Measurements from ENCODE around the gene NEK5. TPM values are rescaled to one million over a fixed set of nuclear protein-coding genes. Genes with fewer than 3 reads are reported as not detected.
A peak's percentile ranks its signal among the peaks of the same experiment; 100 is the strongest.

Gene NEK5
- total and polyA plus RNA-seq, 4 donors: 3.0 to 7.6 (median 6.8) TPM

GRCh38 chr13:52147225-52147624, 18.4 kb upstream of the NEK5 start:
- no peaks in the 10 kb centered on the region for H3K4me1 ChIP-seq (ENCODE audit: control insufficient read depth, insufficient read depth, low read length)
- no peaks in the 10 kb centered on the region for H3K9me3 ChIP-seq (ENCODE audit: control insufficient read depth, insufficient read depth, low read length)
- H3K27ac ChIP-seq (ENCODE audit: low read depth, low read length): no peak overlapping the region
- no peak for DNase-seq (ENCODE audit: low read depth in 4 of 6, low spot score in 6 of 6)
- no peak overlapping the region for H3K4me3 ChIP-seq (ENCODE audit: low read depth, low read length)
- WGBS (ENCODE audit: insufficient coverage): no CpG with 5 or more reads among the region's 1 CpG
- no peaks in the 10 kb centered on the region for H3K27me3 ChIP-seq (ENCODE audit: control insufficient read depth, insufficient read depth, low read length)
- peaks cover 9% of the 10 kb centered on the region for H3K36me3 ChIP-seq (ENCODE audit: control insufficient read depth, insufficient read depth, low read length)

DNA sequence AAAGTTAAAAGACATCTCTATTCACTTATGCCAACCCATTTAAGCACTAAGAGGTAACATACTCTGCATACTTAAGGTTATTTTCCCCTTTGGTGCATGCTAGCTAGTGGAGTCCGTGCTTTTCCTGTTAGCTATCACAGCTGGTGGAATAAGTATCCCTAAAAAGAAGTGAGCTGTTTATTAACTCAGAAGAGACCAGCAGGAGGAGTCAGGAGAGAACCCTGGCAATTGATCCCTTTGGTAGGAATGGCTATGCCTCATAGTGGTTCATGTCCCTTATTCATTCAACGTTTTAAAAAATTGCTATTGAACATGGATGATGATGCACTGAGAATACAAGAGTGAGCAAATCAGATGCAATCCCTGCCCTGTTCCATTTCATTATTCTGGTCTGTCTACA, 12.4 kb upstream of the NEK5 start:
- Histone ChIP-seq H3K4me1 (ENCODE audit: control insufficient read depth, insufficient read depth, low read length) (no peaks in the 10 kb centered on the region), H3K4me3 (ENCODE audit: low read depth, low read length) (no peak overlapping the region), H3K36me3 (ENCODE audit: control insufficient read depth, insufficient read depth, low read length) (peaks cover 13% of the 10 kb centered on the region), H3K27ac (ENCODE audit: low read depth, low read length) (no peak overlapping the region), H3K9me3 (ENCODE audit: control insufficient read depth, insufficient read depth, low read length) (no peaks in the 10 kb centered on the region), H3K27me3 (ENCODE audit: control insufficient read depth, insufficient read depth, low read length) (no peaks in the 10 kb centered on the region)
- no peak for DNase-seq (ENCODE audit: low read depth in 4 of 6, low spot score in 6 of 6)
- 80% methylated on average over 1 of the region's 2 CpGs for WGBS (ENCODE audit: insufficient coverage)

- Histone ChIP-seq H3K27me3 (ENCODE audit: control insufficient read depth, insufficient read depth, low read length) (no peaks in the 10 kb centered on the region), H3K27ac (ENCODE audit: low read depth, low read length) (no peak overlapping the region)
- WGBS (ENCODE audit: insufficient coverage): 66% methylated on average over 2 of the region's 3 CpGs
Measured at GRCh38 chr13:52137489-52137888, 8.6 kb upstream of the NEK5 start.

GRCh38 chr13:52136763-52137162, 7.9 kb upstream of the NEK5 start:
- Histone ChIP-seq H3K36me3 (ENCODE audit: control insufficient read depth, insufficient read depth, low read length) (peaks cover 14% of the 10 kb centered on the region), H3K9me3 (ENCODE audit: control insufficient read depth, insufficient read depth, low read length) (no peaks in the 10 kb centered on the region), H3K27ac (ENCODE audit: low read depth, low read length) (no peak overlapping the region), H3K4me1 (ENCODE audit: control insufficient read depth, insufficient read depth, low read length) (no peaks in the 10 kb centered on the region), H3K4me3 (ENCODE audit: low read depth, low read length) (no peak overlapping the region), H3K27me3 (ENCODE audit: control insufficient read depth, insufficient read depth, low read length) (no peaks in the 10 kb centered on the region)
- DNase-seq (ENCODE audit: low read depth in 4 of 6, low spot score in 6 of 6): no peak

More at GRCh38 chr13:52137489-52137888, 8.6 kb upstream of the NEK5 start:
- Histone ChIP-seq H3K4me1 (ENCODE audit: control insufficient read depth, insufficient read depth, low read length) (no peaks in the 10 kb centered on the region), H3K9me3 (ENCODE audit: control insufficient read depth, insufficient read depth, low read length) (no peaks in the 10 kb centered on the region), H3K4me3 (ENCODE audit: low read depth, low read length) (no peak overlapping the region), H3K36me3 (ENCODE audit: control insufficient read depth, insufficient read depth, low read length) (peaks cover 10% of the 10 kb centered on the region)
- no peak for DNase-seq (ENCODE audit: low read depth in 4 of 6, low spot score in 6 of 6)

DNA sequence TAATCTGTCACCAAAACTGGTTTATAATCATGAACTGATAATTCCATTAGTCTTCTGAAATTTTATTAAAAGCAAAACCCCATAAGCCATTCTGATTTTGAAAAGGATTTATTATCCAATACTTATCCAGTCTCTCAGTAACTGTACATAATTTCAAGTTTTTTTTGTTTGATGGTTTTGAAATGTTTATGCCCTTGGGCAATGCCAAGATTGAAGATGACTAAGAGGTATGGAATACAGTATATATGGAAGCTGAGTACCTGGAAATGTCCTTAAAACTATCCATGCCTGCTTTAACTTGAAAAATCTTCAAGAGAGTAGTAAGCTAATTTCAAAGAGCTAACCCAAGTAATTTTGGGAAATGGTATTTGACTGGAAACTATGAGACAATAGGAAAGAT, 1.8 kb upstream of the NEK5 start:
- Histone ChIP-seq H3K36me3 (ENCODE audit: control insufficient read depth, insufficient read depth, low read length) (peaks cover 6% of the 10 kb centered on the region), H3K27me3 (ENCODE audit: control insufficient read depth, insufficient read depth, low read length) (no peaks in the 10 kb centered on the region), H3K27ac (ENCODE audit: low read depth, low read length) (no peak overlapping the region), H3K4me1 (ENCODE audit: control insufficient read depth, insufficient read depth, low read length) (peaks cover 13% of the 10 kb centered on the region), H3K4me3 (ENCODE audit: low read depth, low read length) (no peak overlapping the region), H3K9me3 (ENCODE audit: control insufficient read depth, insufficient read depth, low read length) (no peaks in the 10 kb centered on the region)
- no peak for DNase-seq (ENCODE audit: low read depth in 4 of 6, low spot score in 6 of 6)

DNA sequence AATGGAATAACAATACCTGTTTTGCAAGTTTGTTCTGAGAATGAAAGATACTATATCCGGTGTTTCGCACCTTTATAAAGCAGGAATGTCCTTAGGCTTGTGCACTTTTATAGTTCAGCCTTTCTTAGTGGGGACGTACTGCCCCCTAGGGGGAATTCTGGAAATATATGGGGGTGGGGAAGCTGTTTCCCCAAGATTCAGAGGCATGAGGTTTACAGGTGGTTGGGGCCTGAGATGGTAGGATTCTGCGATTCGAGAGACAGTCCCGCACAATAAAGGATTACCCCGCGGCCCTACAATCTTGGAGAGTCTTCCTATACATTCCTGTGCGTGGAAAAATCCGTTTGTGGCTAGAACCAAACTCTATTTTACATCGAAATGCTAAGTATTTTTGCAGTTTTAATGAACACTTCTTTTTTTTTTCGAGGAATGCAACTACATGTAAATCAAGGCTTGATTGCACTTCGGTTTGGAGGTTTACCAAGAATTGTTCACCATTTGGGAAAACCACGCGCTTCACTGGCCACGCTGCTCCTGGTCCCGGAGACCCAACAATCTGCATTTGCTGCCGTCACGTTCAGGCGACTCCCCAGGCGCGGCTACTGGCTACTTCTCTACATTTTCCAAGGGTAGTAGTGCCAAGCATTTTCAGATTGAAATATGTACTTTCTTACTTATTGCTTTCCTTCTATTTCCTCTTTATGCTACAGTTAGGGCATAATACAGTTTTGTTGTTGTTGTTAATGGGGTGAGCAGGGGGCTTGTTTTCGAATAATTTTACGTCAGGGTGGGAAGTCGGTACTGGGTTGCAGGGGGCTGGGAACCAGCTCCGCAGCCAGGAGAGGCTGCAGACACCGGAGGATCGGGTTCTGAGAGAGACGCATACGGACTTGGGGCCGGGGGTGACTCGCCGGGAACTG, 830 bp downstream of the NEK5 start:
- Histone ChIP-seq H3K27ac (ENCODE audit: low read depth, low read length) (peak overlapping the region; percentile 52), H3K9me3 (ENCODE audit: control insufficient read depth, insufficient read depth, low read length) (no peaks in the 10 kb centered on the region), H3K27me3 (ENCODE audit: control insufficient read depth, insufficient read depth, low read length) (no peaks in the 10 kb centered on the region), H3K4me1 (ENCODE audit: control insufficient read depth, insufficient read depth, low read length) (peaks cover 13% of the 10 kb centered on the region), H3K36me3 (ENCODE audit: control insufficient read depth, insufficient read depth, low read length) (peaks cover 3% of the 10 kb centered on the region), H3K4me3 (ENCODE audit: low read depth, low read length) (peak overlapping the region; percentile 77)
- DNase-seq (ENCODE audit: low read depth in 4 of 6, low spot score in 6 of 6): peak; percentile 53 to 94 (median 70)
- WGBS (ENCODE audit: insufficient coverage): under 1% methylated on average over 25 of the region's 33 CpGs

DNA sequence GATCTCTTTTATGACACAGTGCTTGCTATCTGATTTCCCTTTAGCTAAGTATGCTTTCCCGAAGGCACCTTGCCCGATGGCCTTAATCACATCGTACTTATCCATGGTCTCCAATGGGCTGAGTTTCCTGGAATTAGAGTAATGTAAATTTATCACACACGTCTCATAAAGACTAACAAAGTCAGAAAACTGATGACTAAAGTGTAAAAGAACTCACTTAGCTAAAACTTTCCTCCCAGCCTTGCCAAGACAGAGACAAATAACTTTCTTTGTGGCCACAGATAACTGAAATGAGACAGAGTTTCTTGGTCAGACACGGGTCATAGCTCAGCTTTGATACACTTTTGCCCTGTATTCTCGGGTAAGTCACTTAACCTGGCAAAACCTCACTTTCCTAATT, 1.5 kb downstream of the NEK5 start:
- Histone ChIP-seq H3K27ac (ENCODE audit: low read depth, low read length) (no peak overlapping the region), H3K4me1 (ENCODE audit: control insufficient read depth, insufficient read depth, low read length) (peaks cover 13% of the 10 kb centered on the region), H3K36me3 (ENCODE audit: control insufficient read depth, insufficient read depth, low read length) (peaks cover 3% of the 10 kb centered on the region), H3K27me3 (ENCODE audit: control insufficient read depth, insufficient read depth, low read length) (no peaks in the 10 kb centered on the region), H3K4me3 (ENCODE audit: low read depth, low read length) (no peak overlapping the region), H3K9me3 (ENCODE audit: control insufficient read depth, insufficient read depth, low read length) (no peaks in the 10 kb centered on the region)
- peak in 1 of 6 donors; percentile 1 for DNase-seq (ENCODE audit: low read depth in 4 of 6, low spot score in 6 of 6)
- no CpG with 5 or more reads among the region's 6 CpGs for WGBS (ENCODE audit: insufficient coverage)

GRCh38 chr13:52125547-52125946, 3.3 kb downstream of the NEK5 start:
- Histone ChIP-seq H3K4me3 (ENCODE audit: low read depth, low read length) (no peak overlapping the region), H3K36me3 (ENCODE audit: control insufficient read depth, insufficient read depth, low read length) (no peaks in the 10 kb centered on the region), H3K9me3 (ENCODE audit: control insufficient read depth, insufficient read depth, low read length) (no peaks in the 10 kb centered on the region), H3K27me3 (ENCODE audit: control insufficient read depth, insufficient read depth, low read length) (no peaks in the 10 kb centered on the region), H3K27ac (ENCODE audit: low read depth, low read length) (no peak overlapping the region), H3K4me1 (ENCODE audit: control insufficient read depth, insufficient read depth, low read length) (peaks cover 13% of the 10 kb centered on the region)
- 92% methylated on average over 1 of the region's 3 CpGs for WGBS (ENCODE audit: insufficient coverage)
- no peak for DNase-seq (ENCODE audit: low read depth in 4 of 6, low spot score in 6 of 6)

GRCh38 chr13:52118595-52118994, 10.3 kb downstream of the NEK5 start:
- no peak for DNase-seq (ENCODE audit: low read depth in 4 of 6, low spot score in 6 of 6)
- WGBS (ENCODE audit: insufficient coverage): 100% methylated on average over 1 of the region's 3 CpGs
- no peaks in the 10 kb centered on the region for H3K36me3 ChIP-seq (ENCODE audit: control insufficient read depth, insufficient read depth, low read length)
- no peak overlapping the region for H3K4me3 ChIP-seq (ENCODE audit: low read depth, low read length)
- H3K27me3 ChIP-seq (ENCODE audit: control insufficient read depth, insufficient read depth, low read length): no peaks in the 10 kb centered on the region
- H3K9me3 ChIP-seq (ENCODE audit: control insufficient read depth, insufficient read depth, low read length): no peaks in the 10 kb centered on the region
- no peaks in the 10 kb centered on the region for H3K4me1 ChIP-seq (ENCODE audit: control insufficient read depth, insufficient read depth, low read length)
- no peak overlapping the region for H3K27ac ChIP-seq (ENCODE audit: low read depth, low read length)

DNA sequence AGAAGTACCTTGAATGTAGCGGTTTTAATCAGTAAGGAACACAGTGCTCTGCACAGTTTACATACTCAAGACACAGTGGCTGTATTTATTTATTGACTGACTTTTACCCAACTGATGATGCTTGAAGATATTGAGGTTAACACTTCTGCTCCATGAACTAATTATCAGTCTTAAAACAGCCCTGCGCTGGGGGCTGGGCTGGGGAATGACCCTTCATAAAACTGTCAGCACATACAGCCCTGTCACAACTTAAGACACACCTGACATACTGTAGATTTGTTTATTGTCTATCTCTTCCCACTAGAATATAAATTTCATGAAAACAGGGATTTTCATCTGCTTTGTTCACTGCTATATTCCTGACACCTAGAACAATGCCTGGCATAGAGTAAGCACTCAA, 10.8 kb downstream of the NEK5 start:
- no peaks in the 10 kb centered on the region for H3K9me3 ChIP-seq (ENCODE audit: control insufficient read depth, insufficient read depth, low read length)
- DNase-seq (ENCODE audit: low read depth in 4 of 6, low spot score in 6 of 6): no peak
- H3K36me3 ChIP-seq (ENCODE audit: control insufficient read depth, insufficient read depth, low read length): no peaks in the 10 kb centered on the region
- no peaks in the 10 kb centered on the region for H3K4me1 ChIP-seq (ENCODE audit: control insufficient read depth, insufficient read depth, low read length)
- WGBS (ENCODE audit: insufficient coverage): no CpG with 5 or more reads among the region's 2 CpGs
- H3K4me3 ChIP-seq (ENCODE audit: low read depth, low read length): no peak overlapping the region
- no peaks in the 10 kb centered on the region for H3K27me3 ChIP-seq (ENCODE audit: control insufficient read depth, insufficient read depth, low read length)
- H3K27ac ChIP-seq (ENCODE audit: low read depth, low read length): no peak overlapping the region
